ENCODE data around the gene NTMT1. TPM values are rescaled to one million over a fixed set of nuclear protein-coding genes. Genes with fewer than 3 reads are reported as not detected.
A peak's percentile ranks its signal among the peaks of the same experiment; 100 is the strongest.

Gene NTMT1
- total RNA-seq, 1 donor from 2014 or later, result 25.6 TPM

DNA sequence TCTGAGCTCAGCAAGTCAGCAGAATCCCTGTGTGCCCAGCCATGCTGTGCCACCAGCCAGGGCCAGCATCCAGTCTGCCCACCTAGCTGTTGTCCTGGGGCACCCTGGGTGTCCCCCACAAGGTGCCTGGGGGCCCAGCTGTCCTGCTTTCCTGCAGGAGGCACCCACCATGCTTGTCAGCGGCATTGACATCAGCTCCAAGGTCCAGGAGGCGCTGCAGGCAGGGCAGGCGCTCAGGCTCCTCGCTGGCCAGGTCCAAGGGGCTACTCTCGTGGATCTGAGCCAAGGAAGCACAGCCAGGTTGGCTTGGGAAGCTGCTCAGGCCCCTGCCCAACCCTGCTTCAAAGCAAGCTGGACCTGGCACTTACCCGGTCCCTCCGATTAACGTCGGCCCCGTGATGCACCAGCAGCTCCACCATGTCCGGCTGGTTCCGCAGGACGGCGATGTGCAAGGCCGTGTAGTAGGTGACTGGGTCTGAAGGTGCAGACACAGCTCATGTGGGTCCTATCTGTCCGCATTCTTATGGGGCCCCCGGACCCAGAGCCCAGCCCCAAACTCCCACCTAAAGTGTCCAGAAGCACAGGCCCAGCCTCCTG is 13.2 kb downstream of the NTMT1 start:
- no peak for ATAC-seq
- no peak for DNase-seq
- Histone ChIP-seq H3K27ac (no peak overlapping the region), H3K9me3 (no peaks in the 10 kb centered on the region), H3K4me1 (peaks cover 19% of the 10 kb centered on the region), H3K4me3 (no peak overlapping the region), H3K27me3 (no peaks in the 10 kb centered on the region), H3K36me3 (peaks cover 55% of the 10 kb centered on the region)
- TF ChIP-seq, protein P1, sequence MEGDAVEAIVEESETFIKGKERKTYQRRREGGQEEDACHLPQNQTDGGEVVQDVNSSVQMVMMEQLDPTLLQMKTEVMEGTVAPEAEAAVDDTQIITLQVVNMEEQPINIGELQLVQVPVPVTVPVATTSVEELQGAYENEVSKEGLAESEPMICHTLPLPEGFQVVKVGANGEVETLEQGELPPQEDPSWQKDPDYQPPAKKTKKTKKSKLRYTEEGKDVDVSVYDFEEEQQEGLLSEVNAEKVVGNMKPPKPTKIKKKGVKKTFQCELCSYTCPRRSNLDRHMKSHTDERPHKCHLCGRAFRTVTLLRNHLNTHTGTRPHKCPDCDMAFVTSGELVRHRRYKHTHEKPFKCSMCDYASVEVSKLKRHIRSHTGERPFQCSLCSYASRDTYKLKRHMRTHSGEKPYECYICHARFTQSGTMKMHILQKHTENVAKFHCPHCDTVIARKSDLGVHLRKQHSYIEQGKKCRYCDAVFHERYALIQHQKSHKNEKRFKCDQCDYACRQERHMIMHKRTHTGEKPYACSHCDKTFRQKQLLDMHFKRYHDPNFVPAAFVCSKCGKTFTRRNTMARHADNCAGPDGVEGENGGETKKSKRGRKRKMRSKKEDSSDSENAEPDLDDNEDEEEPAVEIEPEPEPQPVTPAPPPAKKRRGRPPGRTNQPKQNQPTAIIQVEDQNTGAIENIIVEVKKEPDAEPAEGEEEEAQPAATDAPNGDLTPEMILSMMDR (IDR thresholded peaks at IDR 0.05), result no peak
- intact Hi-C loops (cut with DNase I), result no loop called here

DNA sequence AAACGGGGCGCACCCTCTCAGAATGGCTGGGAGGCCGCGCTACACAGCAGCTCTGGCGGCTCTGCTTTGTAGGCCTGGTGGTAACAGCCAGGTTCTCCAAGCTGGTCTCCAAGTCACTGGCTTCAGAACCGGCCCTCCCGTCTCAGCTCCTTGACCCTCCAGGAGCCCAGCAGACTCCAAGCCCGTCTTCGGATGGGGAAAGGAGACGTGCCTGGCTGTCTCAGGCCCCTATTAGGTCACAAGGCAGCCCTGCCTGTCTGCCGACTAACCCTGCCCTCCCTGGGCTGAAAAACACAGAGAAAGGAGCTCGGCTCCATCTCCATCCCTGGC is 13.8 kb downstream of the NTMT1 start:
- Histone ChIP-seq H3K4me3 (no peak overlapping the region), H3K9me3 (no peaks in the 10 kb centered on the region), H3K4me1 (peaks cover 19% of the 10 kb centered on the region), H3K27ac (no peak overlapping the region), H3K27me3 (no peaks in the 10 kb centered on the region), H3K36me3 (peaks cover 49% of the 10 kb centered on the region)
- ATAC-seq (no peak), DNase-seq (no peak)
- TF ChIP-seq, protein P1 (IDR thresholded peaks at IDR 0.05), result no peak
- intact Hi-C loops (cut with DNase I), result loop anchor here (10.0 kb wide), 1 partner anchor 95 kb away; no protein-coding TSS in a partner anchor

DNA sequence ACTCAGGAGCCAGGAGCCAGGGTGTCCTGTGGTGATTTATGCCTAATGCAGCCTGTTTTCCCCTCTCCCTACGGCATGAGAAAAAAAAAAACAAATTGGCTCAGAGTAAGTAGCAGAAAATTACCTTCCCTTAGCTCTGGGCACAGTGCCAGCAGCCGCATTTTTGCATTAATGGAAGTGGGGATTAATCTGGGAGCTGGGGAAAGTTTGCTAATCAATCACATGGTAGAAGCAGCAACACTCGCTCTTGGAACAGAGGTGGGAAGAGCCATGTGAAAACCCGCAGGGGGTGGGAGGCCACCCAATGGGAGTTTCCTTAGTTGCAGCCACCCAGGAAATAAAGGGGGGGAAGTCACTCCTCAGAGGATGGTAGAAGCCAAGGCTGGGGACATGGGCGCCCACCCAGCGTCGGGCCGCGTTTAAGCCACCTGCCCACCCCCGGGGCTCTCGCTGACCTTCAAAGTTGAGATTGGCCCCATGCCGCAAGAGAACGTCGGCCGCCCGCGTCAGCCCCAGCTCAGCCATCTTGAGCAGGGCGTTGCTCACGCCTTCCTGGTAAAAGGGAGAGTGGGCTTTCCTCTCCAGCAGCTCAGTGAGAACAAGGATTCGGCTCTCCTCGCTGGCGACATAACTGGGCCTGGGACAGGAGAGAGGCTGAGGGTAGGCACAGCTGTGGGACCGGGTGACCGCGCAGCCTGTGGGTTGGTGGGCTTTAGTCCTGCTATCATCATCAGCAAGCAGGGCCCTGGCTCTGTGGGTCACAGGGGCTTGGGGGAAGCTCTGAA is 14.3 kb downstream of the NTMT1 start:
- TF ChIP-seq, protein P1 (IDR thresholded peaks at IDR 0.05), result no peak
- ATAC-seq, result no peak
- intact Hi-C loops (cut with DNase I), result loop anchor here (10.0 kb wide), 1 partner anchor 95 kb away; no protein-coding TSS in a partner anchor
- H3K36me3 ChIP-seq, result peaks cover 44% of the 10 kb centered on the region
- H3K4me3 ChIP-seq, result peak overlapping the region; percentile 98
- no peaks in the 10 kb centered on the region for H3K9me3 ChIP-seq
- no peaks in the 10 kb centered on the region for H3K27me3 ChIP-seq
- peaks cover 19% of the 10 kb centered on the region for H3K4me1 ChIP-seq
- no peak for DNase-seq
- H3K27ac ChIP-seq, result no peak overlapping the region

DNA sequence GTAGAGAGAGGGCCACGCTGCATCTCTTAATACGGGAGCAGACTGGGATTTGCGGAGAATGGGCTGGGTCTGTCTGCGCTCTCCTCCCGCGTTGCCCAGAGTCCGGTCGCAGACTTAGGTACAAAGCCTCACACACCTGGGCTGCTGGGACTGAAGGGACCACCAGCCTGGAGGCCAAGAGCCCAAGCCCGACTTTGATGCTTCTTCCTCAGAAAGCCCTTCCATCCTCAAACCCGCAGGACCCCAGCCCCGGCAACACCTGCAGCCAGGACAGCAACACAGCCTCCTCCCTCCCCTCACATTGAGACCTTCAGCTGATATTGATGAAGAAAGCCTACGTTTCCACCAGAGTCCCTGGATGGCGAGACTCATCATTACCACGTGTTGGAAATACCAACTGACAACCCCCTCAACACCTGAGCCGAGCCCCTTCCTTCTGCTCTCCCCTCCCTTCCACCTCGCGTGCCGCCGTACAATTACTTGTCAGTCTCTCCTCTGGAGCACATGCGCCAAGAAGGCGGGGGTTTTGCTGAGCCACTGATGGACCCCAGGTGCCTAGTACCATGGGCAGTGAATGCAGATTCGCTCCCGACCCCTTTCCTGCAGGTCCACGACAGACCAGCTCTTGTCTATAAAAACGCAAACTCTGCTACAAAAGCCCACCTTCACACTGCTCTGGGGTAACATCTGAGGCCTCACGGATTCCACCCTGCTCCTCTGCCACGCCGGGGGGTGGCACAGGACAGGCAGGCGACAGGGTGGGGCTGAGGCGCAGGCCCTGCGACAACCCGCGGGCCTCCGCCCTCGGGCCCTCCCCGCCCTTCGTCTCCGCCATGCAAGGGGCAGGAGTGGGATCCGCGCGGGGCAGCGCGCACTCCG is 15.1 kb downstream of the NTMT1 start:
- intact Hi-C loops (cut with DNase I), result loop anchor here (10.0 kb wide), 1 partner anchor 94 kb away; no protein-coding TSS in a partner anchor
- H3K4me3 ChIP-seq, result peak overlapping the region; percentile 98
- peaks cover 35% of the 10 kb centered on the region for H3K36me3 ChIP-seq
- H3K27ac ChIP-seq, result peak overlapping the region; percentile 85
- no peaks in the 10 kb centered on the region for H3K9me3 ChIP-seq
- DNase-seq, result no peak
- H3K27me3 ChIP-seq, result no peaks in the 10 kb centered on the region
- no peak for ATAC-seq
- TF ChIP-seq, protein P1 (IDR thresholded peaks at IDR 0.05), result no peak
- peaks cover 19% of the 10 kb centered on the region for H3K4me1 ChIP-seq

DNA sequence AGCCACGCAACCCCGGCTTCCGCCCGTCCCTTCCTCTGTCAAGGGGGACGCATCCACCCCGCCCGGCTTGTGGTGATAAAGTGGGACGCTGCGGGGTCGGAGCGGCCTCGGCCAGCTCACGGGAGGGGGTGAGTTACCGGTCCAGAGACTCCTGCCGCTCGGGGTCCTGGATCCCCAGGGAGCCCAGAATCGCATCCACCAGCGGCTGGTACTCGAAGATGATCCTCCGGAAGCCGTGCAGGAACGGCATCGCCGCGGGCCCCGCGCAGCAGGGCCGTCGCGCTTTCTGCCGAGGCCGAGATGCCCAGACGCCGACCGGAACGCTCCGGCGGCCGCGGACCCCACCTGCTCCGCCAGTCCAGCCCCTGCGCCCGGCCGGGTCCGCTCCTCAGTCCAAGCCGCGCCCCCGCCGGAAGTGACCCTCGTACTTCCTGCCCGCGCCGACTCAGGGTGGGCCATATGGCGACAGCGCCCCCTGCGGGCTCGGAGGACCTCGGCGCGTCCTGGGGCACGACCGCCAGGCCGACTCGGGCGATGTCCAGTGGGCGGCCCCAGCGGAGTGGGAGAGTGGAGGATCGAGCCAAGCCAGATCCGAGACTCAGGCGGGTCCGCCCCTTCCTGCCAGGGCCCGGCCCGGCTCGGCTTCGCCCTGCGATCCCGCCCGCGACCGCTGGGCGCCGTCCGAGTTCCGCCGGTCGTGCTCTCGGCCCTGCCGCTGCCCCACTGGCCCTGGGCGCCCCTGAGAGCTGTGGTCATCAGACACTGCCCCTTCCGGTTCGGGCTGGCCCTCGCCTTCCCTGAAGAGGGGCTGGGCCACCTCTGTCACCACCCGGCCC is 16.0 kb downstream of the NTMT1 start, which contains the start of gene ASB6:
TSS of gene ASB6 (minus strand) at position 402 of the 836 bp plus-strand sequence. CDS start at position 250, 152 bp downstream.
- no peaks in the 10 kb centered on the region for H3K27me3 ChIP-seq
- TF ChIP-seq, protein P1 (IDR thresholded peaks at IDR 0.05), result peak; percentile 100
- H3K4me3 ChIP-seq, result peak within 1 kb of the TSS; percentile 98
- H3K9me3 ChIP-seq, result no peaks in the 10 kb centered on the region
- intact Hi-C loops (cut with DNase I), result loop anchor here (10.0 kb wide), 1 partner anchor 93 kb away; no protein-coding TSS in a partner anchor
- DNase-seq (peak; percentile 99), ATAC-seq (peak; percentile 97)
- peak within 1 kb of the TSS; percentile 85 for H3K27ac ChIP-seq
- H3K36me3 ChIP-seq, result peaks cover 29% of the 10 kb centered on the region
- peaks cover 19% of the 10 kb centered on the region for H3K4me1 ChIP-seq

Data from upper lobe of right lung (tissue), 1 donor.